ENCODE measurements around the gene TNS4.

TNS4 gene

GRCh38 chr17:40469805-40470675 lies 31.4 kb downstream of the TNS4 start:
- DNase-seq (ENCODE audit: low spot score) = no peak

GRCh38 chr17:40468560-40468959 lies 32.9 kb downstream of the TNS4 start:
- no peak for TF ChIP-seq CTCF (IDR thresholded peaks at IDR 0.05; ENCODE audit: extremely low read depth, insufficient read depth, missing control alignments)
- in situ Hi-C loops (cut with MboI; ENCODE audit: low pct_unique_long_range_greater_than_20kb, low sequenced_read_pairs, unreplicated experiment) = no loop called here
- DNase-seq (ENCODE audit: low spot score) = no peak

More at GRCh38 chr17:40469805-40470675, 31.4 kb downstream of the TNS4 start:
- in situ Hi-C loops (cut with MboI; ENCODE audit: low pct_unique_long_range_greater_than_20kb, low sequenced_read_pairs, unreplicated experiment) = no loop called here
- no peak for TF ChIP-seq CTCF (IDR thresholded peaks at IDR 0.05; ENCODE audit: extremely low read depth, insufficient read depth, missing control alignments)

- in situ Hi-C loops (cut with MboI; ENCODE audit: low pct_unique_long_range_greater_than_20kb, low sequenced_read_pairs, unreplicated experiment) = no loop called here
- TF ChIP-seq CTCF (IDR thresholded peaks at IDR 0.05; ENCODE audit: extremely low read depth, insufficient read depth, missing control alignments) = no peak
- no peak for DNase-seq (ENCODE audit: low spot score)
Measured at GRCh38 chr17:40467281-40467867, 34.0 kb downstream of the TNS4 start.

- DNase-seq (ENCODE audit: low spot score) = no peak
- TF ChIP-seq CTCF (IDR thresholded peaks at IDR 0.05; ENCODE audit: extremely low read depth, insufficient read depth, missing control alignments) = no peak
- in situ Hi-C loops (cut with MboI; ENCODE audit: low pct_unique_long_range_greater_than_20kb, low sequenced_read_pairs, unreplicated experiment) = no loop called here
Measured at GRCh38 chr17:40466298-40466971, 35.0 kb downstream of the TNS4 start.

- in situ Hi-C loops (cut with MboI; ENCODE audit: low pct_unique_long_range_greater_than_20kb, low sequenced_read_pairs, unreplicated experiment) = no loop called here
- TF ChIP-seq CTCF (IDR thresholded peaks at IDR 0.05; ENCODE audit: extremely low read depth, insufficient read depth, missing control alignments) = no peak
- no peak for DNase-seq (ENCODE audit: low spot score)
Measured at GRCh38 chr17:40464392-40464855, 37.0 kb downstream of the TNS4 start.

- TF ChIP-seq CTCF (IDR thresholded peaks at IDR 0.05; ENCODE audit: extremely low read depth, insufficient read depth, missing control alignments) = no peak
- DNase-seq (ENCODE audit: low spot score) = no peak
- in situ Hi-C loops (cut with MboI; ENCODE audit: low pct_unique_long_range_greater_than_20kb, low sequenced_read_pairs, unreplicated experiment) = no loop called here
Measured at GRCh38 chr17:40463122-40463550, 38.3 kb downstream of the TNS4 start.

Measured in GM13977 (cell line).